ENCODE results near the gene OR2T35. TPM values are rescaled to one million over a fixed set of nuclear protein-coding genes. Genes with fewer than 3 reads are reported as not detected.

OR2T35 gene
- total RNA-seq, 1 experiment from 2014 or later = not detected

GRCh38 chr1:248613742-248614141 lies 31.3 kb downstream of the OR2T35 start:
- no peaks in the 10 kb centered on the region for H3F3A ChIP-seq (ENCODE audit: insufficient read depth, low read depth)
- no peak overlapping the region for H3K4me3 ChIP-seq
- no peak overlapping the region for H2AFZ ChIP-seq
- DNase-seq = no peak
- intact Hi-C loops (cut with micrococcal nuclease; ENCODE audit: unreplicated experiment) = no loop called here
- H3K4me1 ChIP-seq (replicated peaks; ENCODE audit: insufficient read depth) = no peaks in the 10 kb centered on the region
- no peaks in the 10 kb centered on the region for H3K9me3 ChIP-seq (ENCODE audit: insufficient read depth, low read depth)
- no peaks in the 10 kb centered on the region for H4K20me1 ChIP-seq (ENCODE audit: insufficient read depth)
- BruUV-seq (replicated peaks) = no TSS peak
- no peak overlapping the region for H3K4me2 ChIP-seq
- POLR2A ChIA-PET (ENCODE audit: unreplicated experiment) = no interaction called here
- H3K27ac ChIP-seq = no peak overlapping the region
- no peaks in the 10 kb centered on the region for H3K9me2 ChIP-seq (ENCODE audit: insufficient read depth)
- H3K27me3 ChIP-seq (ENCODE audit: insufficient read depth, low read depth) = no peaks in the 10 kb centered on the region
- TF ChIP-seq EZH2 (IDR thresholded peaks at IDR 0.05; ENCODE audit: low read depth) (no peak), CTCF (conservative IDR thresholded peaks at IDR 0.05) (no peak)
- no peaks in the 10 kb centered on the region for H3K36me3 ChIP-seq (ENCODE audit: low read depth)
- no peaks in the 10 kb centered on the region for H3K79me2 ChIP-seq (ENCODE audit: low read depth)
- CTCF ChIA-PET = no interaction called here

GRCh38 chr1:248611883-248612414 lies 33.1 kb downstream of the OR2T35 start:
- CTCF ChIA-PET = no interaction called here
- no peaks in the 10 kb centered on the region for H3K27me3 ChIP-seq (ENCODE audit: insufficient read depth, low read depth)
- H3K79me2 ChIP-seq (ENCODE audit: low read depth) = no peaks in the 10 kb centered on the region
- H3K4me3 ChIP-seq = no peak overlapping the region
- no peaks in the 10 kb centered on the region for H3K9me3 ChIP-seq (ENCODE audit: insufficient read depth, low read depth)
- H3F3A ChIP-seq (ENCODE audit: insufficient read depth, low read depth) = no peaks in the 10 kb centered on the region
- H3K36me3 ChIP-seq (ENCODE audit: low read depth) = no peaks in the 10 kb centered on the region
- no peak for DNase-seq
- no TSS peak for BruUV-seq (replicated peaks)
- no peak overlapping the region for H2AFZ ChIP-seq
- TF ChIP-seq EZH2 (IDR thresholded peaks at IDR 0.05; ENCODE audit: low read depth) (no peak), CTCF (conservative IDR thresholded peaks at IDR 0.05) (no peak)
- H4K20me1 ChIP-seq (ENCODE audit: insufficient read depth) = no peaks in the 10 kb centered on the region
- intact Hi-C loops (cut with micrococcal nuclease; ENCODE audit: unreplicated experiment) = no loop called here
- H3K4me2 ChIP-seq = no peak overlapping the region
- H3K9me2 ChIP-seq (ENCODE audit: insufficient read depth) = no peaks in the 10 kb centered on the region
- POLR2A ChIA-PET (ENCODE audit: unreplicated experiment) = no interaction called here
- no peak overlapping the region for H3K27ac ChIP-seq
- H3K4me1 ChIP-seq (replicated peaks; ENCODE audit: insufficient read depth) = no peaks in the 10 kb centered on the region

GRCh38 chr1:248610301-248610700 lies 34.8 kb downstream of the OR2T35 start:
- no TSS peak for BruUV-seq (replicated peaks)
- no peaks in the 10 kb centered on the region for H3K36me3 ChIP-seq (ENCODE audit: low read depth)

More at GRCh38 chr1:248610301-248610700, 34.8 kb downstream of the OR2T35 start:
- no peaks in the 10 kb centered on the region for H3F3A ChIP-seq (ENCODE audit: insufficient read depth, low read depth)
- H3K9me2 ChIP-seq (ENCODE audit: insufficient read depth) = no peaks in the 10 kb centered on the region
- no peak overlapping the region for H3K4me3 ChIP-seq
- no peaks in the 10 kb centered on the region for H4K20me1 ChIP-seq (ENCODE audit: insufficient read depth)
- intact Hi-C loops (cut with micrococcal nuclease; ENCODE audit: unreplicated experiment) = no loop called here
- H3K4me2 ChIP-seq = no peak overlapping the region
- TF ChIP-seq EZH2 (IDR thresholded peaks at IDR 0.05; ENCODE audit: low read depth) (no peak), CTCF (conservative IDR thresholded peaks at IDR 0.05) (no peak)
- H3K79me2 ChIP-seq (ENCODE audit: low read depth) = no peaks in the 10 kb centered on the region
- ChIA-PET CTCF (no interaction called here), POLR2A (ENCODE audit: unreplicated experiment) (no interaction called here)
- no peaks in the 10 kb centered on the region for H3K9me3 ChIP-seq (ENCODE audit: insufficient read depth, low read depth)
- H3K4me1 ChIP-seq (replicated peaks; ENCODE audit: insufficient read depth) = no peaks in the 10 kb centered on the region
- no peak for DNase-seq
- H3K27me3 ChIP-seq (ENCODE audit: insufficient read depth, low read depth) = no peaks in the 10 kb centered on the region
- no peak overlapping the region for H2AFZ ChIP-seq
- no peak overlapping the region for H3K27ac ChIP-seq
